GM18511 (cell line): ENCODE data around the gene SLC7A7.
"Not testable (repeated sequence)": the region's sequence is repeated elsewhere in the genome, so short reads cannot be mapped to it uniquely, and the experiment has no call there.

Source experiments
- ATAC-seq: cut with Tn5 transposase; IDR thresholded peaks from one replicate; pipeline ENCODE4 v1.9.1; 2021; ENCODE audit warnings: mild to moderate bottlenecking, moderate library complexity; ENCODE audit not compliant: unreplicated experiment

SLC7A7 gene

GRCh38 chr14:22844221-22845102 lies 29.2 kb upstream of the SLC7A7 start:
- ATAC-seq: no peak

GRCh38 chr14:22843123-22843925 lies 28.1 kb upstream of the SLC7A7 start:
- ATAC-seq: no peak

- ATAC-seq: no peak
Observed at GRCh38 chr14:22842211-22843122, 27.2 kb upstream of the SLC7A7 start.

- no peak for ATAC-seq
Observed at GRCh38 chr14:22841769-22842168, 26.5 kb upstream of the SLC7A7 start.

GRCh38 chr14:22841311-22841710 lies 26.1 kb upstream of the SLC7A7 start:
- ATAC-seq: no peak

GRCh38 chr14:22839159-22839779 lies 24.0 kb upstream of the SLC7A7 start:
- ATAC-seq: no peak

GRCh38 chr14:22838631-22839041 lies 23.4 kb upstream of the SLC7A7 start:
- ATAC-seq: no peak

- ATAC-seq: no peak
Observed at GRCh38 chr14:22837750-22838538, 22.7 kb upstream of the SLC7A7 start.

GRCh38 chr14:22837114-22837749 lies 22.0 kb upstream of the SLC7A7 start:
- ATAC-seq: no peak

- no peak for ATAC-seq
Observed at GRCh38 chr14:22836301-22837113, 21.3 kb upstream of the SLC7A7 start, which contains the start of gene MMP14. Gene MMP14, plus strand, starts transcription at chr14:22836585. Its CDS starts 233 bp downstream, at chr14:22836818.

GRCh38 chr14:22835505-22835904 lies 20.3 kb upstream of the SLC7A7 start:
- ATAC-seq: no peak

- peak; percentile 10 for ATAC-seq
Observed at GRCh38 chr14:22830443-22831010, 15.3 kb upstream of the SLC7A7 start.

- peak; percentile 88 for ATAC-seq
Observed at GRCh38 chr14:22829661-22830442, 14.6 kb upstream of the SLC7A7 start, which contains the start of gene MRPL52. Gene MRPL52, plus strand, starts transcription at chr14:22829887. Its CDS starts 26 bp downstream, at chr14:22829913.

- ATAC-seq: not testable (repeated sequence)
Observed at GRCh38 chr14:22829076-22829660, 13.9 kb upstream of the SLC7A7 start.

GRCh38 chr14:22824711-22825359 lies 9.6 kb upstream of the SLC7A7 start:
- ATAC-seq: no peak

- peak; percentile 60 for ATAC-seq
Observed at GRCh38 chr14:22822571-22823098, 7.4 kb upstream of the SLC7A7 start.
